ENCODE measurements around the gene TIMMDC1. TPM values are rescaled to one million over a fixed set of nuclear protein-coding genes. Genes with fewer than 3 reads are reported as not detected.

Gene TIMMDC1
- total RNA-seq, 1 experiment from 2014 or later: 109 TPM

- Mint-ChIP-seq H3K4me1 (0 out of 4 replicates have a peak, but pooled peaks cover 0 to 3% of the 10 kb centered on the region in 2 experiments), H3K9me3 (peaks cover 0 to 3% of the 10 kb centered on the region in 2 experiments; a peak in 2 of 5 replicates), H3K27ac (no peak overlapping the region), H3K36me3 (ENCODE audit: insufficient read depth in 1 of 3, low read depth in 3 of 3) (no peaks in the 10 kb centered on the region), H3K4me3 (no peak overlapping the region), H3K27me3 (ENCODE audit: low read depth) (peaks cover 12% of the 10 kb centered on the region)
- no peak overlapping the region for H3K4ac ChIP-seq (ENCODE audit: low read depth, low read length)
- H3K23ac ChIP-seq (ENCODE audit: insufficient read length, low read depth, low read length): no peak overlapping the region
- no peak overlapping the region for H3K9ac ChIP-seq (ENCODE audit: extremely low read depth, insufficient read length, low read length)
- no peak overlapping the region for H3K18ac ChIP-seq (ENCODE audit: insufficient read length, low read depth, low read length)
- H2BK5ac ChIP-seq (ENCODE audit: insufficient read length, low read length): no peak overlapping the region
- H2AK5ac ChIP-seq (ENCODE audit: insufficient read length, low read length): no peak overlapping the region
- DNase-seq: no peak
- no CpG with 5 or more reads among the region's 5 CpGs for WGBS (ENCODE audit: extremely low coverage, insufficient read length, low lambda C conversion rate)
- no peaks in the 10 kb centered on the region for H3K27me3 ChIP-seq (ENCODE audit: insufficient read depth, low read length)
- no peak overlapping the region for H4K8ac ChIP-seq (replicated peaks; ENCODE audit: insufficient read length, low read depth, low read length)
- no peak overlapping the region for H2BK20ac ChIP-seq (ENCODE audit: low read depth, low read length, poor library complexity, severe bottlenecking)
- H3K56ac ChIP-seq (ENCODE audit: insufficient read length, low read depth, low read length): no peak overlapping the region
- H3K4me2 ChIP-seq (ENCODE audit: insufficient read depth, insufficient read length, low read length): no peak overlapping the region
- no peak overlapping the region for H2AFZ ChIP-seq (ENCODE audit: low read length)
- no peak overlapping the region for H2BK12ac ChIP-seq (ENCODE audit: insufficient read length, low read depth, low read length)
- no peak overlapping the region for H2BK120ac ChIP-seq (ENCODE audit: low read depth, low read length, poor library complexity, severe bottlenecking)
- H4K20me1 ChIP-seq (ENCODE audit: control insufficient read depth, insufficient read depth, insufficient read length): no peaks in the 10 kb centered on the region
- H4K91ac ChIP-seq (ENCODE audit: insufficient read length, low read depth, low read length): no peak overlapping the region
- H2BK15ac ChIP-seq (ENCODE audit: low read depth, low read length): no peak overlapping the region
- no peaks in the 10 kb centered on the region for H3K23me2 ChIP-seq (ENCODE audit: insufficient read length, low read depth, low read length, poor library complexity, severe bottlenecking)
- H3K4me1 ChIP-seq (ENCODE audit: insufficient read depth, low read length): no peaks in the 10 kb centered on the region
- no peak overlapping the region for H3K27ac ChIP-seq (ENCODE audit: insufficient read length, low read depth, low read length)
- no peak overlapping the region for H4K5ac ChIP-seq (ENCODE audit: insufficient read length, low read depth, low read length)
- no peaks in the 10 kb centered on the region for H3K79me2 ChIP-seq (ENCODE audit: insufficient read depth, low read length)
- no peak overlapping the region for H3K14ac ChIP-seq (ENCODE audit: insufficient read depth, low read length)
- TF ChIP-seq CTCF (conservative IDR thresholded peaks at IDR 0.05): no peak
- no peaks in the 10 kb centered on the region for H3K9me3 ChIP-seq (ENCODE audit: control insufficient read depth, low read depth, low read length)
- no peak overlapping the region for H3T11ph ChIP-seq (ENCODE audit: low read length)
- H3K79me1 ChIP-seq (ENCODE audit: insufficient read depth, low read depth, low read length, poor library complexity, severe bottlenecking): no peaks in the 10 kb centered on the region
These were observed 71.9 kb downstream of the TIMMDC1 start for GRCh38 chr3:119570229-119570628.
